Spinal cord (tissue), 10 donors: ENCODE results near the gene ARHGAP27. TPM values are rescaled to one million over a fixed set of nuclear protein-coding genes. Genes with fewer than 3 reads are reported as not detected.

Experiments used
- DNase-seq, 6 donors: peaks; one replicate each; pipeline versions ENCODE4 v3.0.0 to v3.0.0-alpha.2; 2013 to 2015; ENCODE audit warnings: low spot score in 6 of 6, low read depth in 4 of 6
- H3K27ac ChIP-seq: one replicate; pipeline ENCODE4 v1.5.1; 2013; ENCODE audit warnings: low read depth, low read length, control low read depth
- H3K27me3 ChIP-seq: one replicate; pipeline ENCODE4 v1.6.1; 2013; ENCODE audit warnings: low read length; ENCODE audit not compliant: control insufficient read depth, insufficient read depth
- H3K36me3 ChIP-seq: one replicate; pipeline ENCODE4 v1.6.1; 2013; ENCODE audit warnings: low read length; ENCODE audit not compliant: control insufficient read depth, insufficient read depth
- H3K4me1 ChIP-seq: one replicate; pipeline ENCODE4 v1.6.1; 2013; ENCODE audit warnings: low read length; ENCODE audit not compliant: control insufficient read depth, insufficient read depth
- H3K4me3 ChIP-seq: one replicate; pipeline ENCODE4 v1.5.1; 2013; ENCODE audit warnings: low read depth, low read length, control low read depth
- H3K9me3 ChIP-seq: one replicate; pipeline ENCODE4 v1.6.1; 2013; ENCODE audit warnings: low read length; ENCODE audit not compliant: control insufficient read depth, insufficient read depth
- WGBS: methylation state at CpG from one replicate; pipeline ENCODE4 v1.1.5; 2013; ENCODE audit warnings: missing lambda C conversion rate; ENCODE audit not compliant: insufficient coverage; 5-methylcytosine and 5-hydroxymethylcytosine counted together
- polyA plus RNA-seq, 2 donors: library from polyadenylated mRNA; unstranded; fragments of 120-200 nt; gene quantifications; one replicate each; pipeline ENCODE4 v1.2.1, GENCODE V29; 2013; ENCODE audit not compliant: insufficient read length in 2 of 2
- total RNA-seq, 2 donors: library from RNA; depleted of rRNA in 1 of 2; stranded (reverse); fragments of 120-200 nt in 1 of 2; fragments of >200 nt in 1 of 2; gene quantifications; one replicate each; pipeline versions ENCODE4 v1.2.3 to v1.2.4, GENCODE V29; 2013 to 2014
- donor health status: healthy.

The ARHGAP27 gene
- total and polyA plus RNA-seq, 4 donors, result 6.9 to 17.5 (median 11.9) TPM

DNA sequence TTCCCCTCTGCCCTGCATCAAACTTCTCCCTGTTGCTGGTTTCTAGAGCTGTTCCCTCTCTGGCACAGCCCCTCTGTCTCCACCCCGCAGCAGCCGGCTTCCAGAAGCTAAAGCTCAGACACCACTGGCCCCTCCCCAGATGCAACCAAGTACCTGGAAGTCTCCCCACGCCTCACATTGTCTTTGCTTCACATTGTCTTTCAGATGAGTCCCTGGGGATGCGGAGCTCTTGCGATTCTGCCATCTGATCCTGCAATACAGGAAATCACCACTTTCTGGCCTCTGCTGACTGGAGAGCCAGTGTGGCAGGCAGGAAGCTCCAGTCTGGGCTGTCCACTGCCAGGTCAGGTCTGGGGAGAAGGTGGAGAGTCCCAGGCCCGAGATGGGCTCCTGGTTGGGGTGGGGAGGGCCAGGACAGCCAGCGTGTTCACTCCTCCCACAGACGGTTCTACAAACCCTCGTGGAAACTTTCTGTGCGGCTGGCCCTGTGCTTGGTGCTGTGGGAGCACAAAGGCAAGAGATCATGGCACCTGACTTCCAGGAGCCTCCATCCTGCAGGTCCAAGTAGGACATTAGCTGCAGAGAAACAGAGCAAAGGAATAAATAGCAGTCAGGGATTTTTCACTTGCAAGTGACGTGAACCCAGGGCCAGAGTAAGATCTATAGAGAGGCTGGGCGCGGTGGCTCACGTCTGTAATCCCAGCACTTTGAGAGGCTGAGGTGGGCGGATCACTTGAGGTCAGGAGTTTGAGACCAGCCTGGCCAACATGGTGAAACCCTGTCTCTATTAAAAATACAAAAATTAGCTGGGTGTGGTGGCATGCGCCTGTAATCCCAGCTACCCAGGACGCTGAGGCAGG is 67.9 kb downstream of the ARHGAP27 start:
- Histone ChIP-seq H3K9me3 (no peaks in the 10 kb centered on the region), H3K4me3 (no peak overlapping the region), H3K36me3 (no peaks in the 10 kb centered on the region), H3K27me3 (no peaks in the 10 kb centered on the region), H3K4me1 (peaks cover 6% of the 10 kb centered on the region), H3K27ac (no peak overlapping the region)
- peak in 1 of 6 donors; percentile 41 for DNase-seq
- WGBS, result 34% methylated on average over 11 of the region's 17 CpGs

DNA sequence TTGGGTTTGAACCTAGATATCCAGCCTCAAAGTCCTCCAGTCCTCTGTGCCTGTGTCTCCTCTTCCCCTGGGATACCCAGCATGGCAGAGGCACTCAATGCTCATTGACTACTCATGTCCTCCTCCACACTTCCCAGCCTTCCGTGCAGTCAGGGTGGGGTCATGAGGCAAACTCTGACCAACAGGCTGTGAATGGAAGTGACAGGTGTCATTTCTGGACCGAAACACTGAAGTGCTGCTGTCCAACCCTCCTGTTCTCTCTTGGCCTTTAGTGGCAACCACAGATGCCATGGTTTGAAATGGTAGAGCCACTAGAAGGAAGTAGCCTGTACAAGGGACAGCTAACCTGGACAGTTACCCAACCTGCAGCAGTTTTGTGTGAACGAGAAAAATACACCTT is 69.2 kb downstream of the ARHGAP27 start:
- Histone ChIP-seq H3K27me3 (no peaks in the 10 kb centered on the region), H3K27ac (no peak overlapping the region), H3K4me3 (no peak overlapping the region), H3K4me1 (peaks cover 6% of the 10 kb centered on the region), H3K9me3 (no peaks in the 10 kb centered on the region), H3K36me3 (no peaks in the 10 kb centered on the region)
- WGBS, result 100% methylated on average over 1 of the region's 3 CpGs
- no peak for DNase-seq

DNA sequence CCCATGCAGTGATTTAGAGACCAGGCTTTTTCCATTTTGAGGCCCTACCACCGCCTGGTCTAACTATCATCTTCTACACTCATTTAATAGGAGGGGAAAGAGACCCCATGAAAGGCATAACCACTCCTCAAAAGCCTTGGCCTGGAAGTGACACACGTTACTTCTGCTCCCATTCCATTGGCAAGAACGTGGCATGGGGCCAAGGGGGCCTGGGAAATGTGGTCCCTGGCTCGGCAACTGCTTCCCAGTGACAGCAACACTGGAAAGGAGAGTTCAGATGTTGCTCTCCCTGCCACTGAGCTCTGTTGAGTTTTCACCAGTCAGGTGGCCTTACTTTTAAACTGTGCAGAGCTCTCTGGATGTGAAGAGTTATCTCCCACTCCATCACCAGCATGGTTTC is 70.7 kb downstream of the ARHGAP27 start:
- DNase-seq, result no peak

DNA sequence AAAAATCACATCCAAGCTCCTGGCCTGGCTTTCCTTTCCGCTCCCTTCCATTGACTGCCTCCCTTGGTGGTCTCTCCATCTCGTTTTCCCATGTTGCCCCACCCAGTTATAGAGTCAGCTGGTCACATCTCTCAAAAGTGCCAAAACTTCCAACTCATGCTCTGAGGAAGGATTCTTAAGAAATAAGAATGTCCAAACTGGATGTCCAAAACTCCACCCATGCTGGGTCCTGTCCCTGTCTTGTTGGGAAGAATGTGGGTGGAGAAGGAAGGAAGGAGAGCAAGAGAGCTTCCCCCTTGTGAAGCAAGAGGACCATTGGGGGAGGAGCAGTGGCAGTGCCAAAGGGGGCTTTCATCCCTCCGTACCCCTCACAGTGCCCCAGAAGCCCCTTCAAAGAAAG is 71.2 kb downstream of the ARHGAP27 start:
- no peaks in the 10 kb centered on the region for H3K27me3 ChIP-seq
- H3K9me3 ChIP-seq, result no peaks in the 10 kb centered on the region
- no peak for DNase-seq
- no peak overlapping the region for H3K27ac ChIP-seq
- peaks cover 6% of the 10 kb centered on the region for H3K4me1 ChIP-seq
- no CpG with 5 or more reads among the region's 3 CpGs for WGBS
- H3K36me3 ChIP-seq, result no peaks in the 10 kb centered on the region
- H3K4me3 ChIP-seq, result no peak overlapping the region

More for the DNA sequence above, 70.7 kb downstream of the ARHGAP27 start:
- Histone ChIP-seq H3K36me3 (no peaks in the 10 kb centered on the region), H3K27me3 (no peaks in the 10 kb centered on the region), H3K27ac (no peak overlapping the region), H3K4me3 (no peak overlapping the region), H3K4me1 (peaks cover 6% of the 10 kb centered on the region), H3K9me3 (no peaks in the 10 kb centered on the region)
- 44% methylated on average over 3 of the region's 4 CpGs for WGBS

DNA sequence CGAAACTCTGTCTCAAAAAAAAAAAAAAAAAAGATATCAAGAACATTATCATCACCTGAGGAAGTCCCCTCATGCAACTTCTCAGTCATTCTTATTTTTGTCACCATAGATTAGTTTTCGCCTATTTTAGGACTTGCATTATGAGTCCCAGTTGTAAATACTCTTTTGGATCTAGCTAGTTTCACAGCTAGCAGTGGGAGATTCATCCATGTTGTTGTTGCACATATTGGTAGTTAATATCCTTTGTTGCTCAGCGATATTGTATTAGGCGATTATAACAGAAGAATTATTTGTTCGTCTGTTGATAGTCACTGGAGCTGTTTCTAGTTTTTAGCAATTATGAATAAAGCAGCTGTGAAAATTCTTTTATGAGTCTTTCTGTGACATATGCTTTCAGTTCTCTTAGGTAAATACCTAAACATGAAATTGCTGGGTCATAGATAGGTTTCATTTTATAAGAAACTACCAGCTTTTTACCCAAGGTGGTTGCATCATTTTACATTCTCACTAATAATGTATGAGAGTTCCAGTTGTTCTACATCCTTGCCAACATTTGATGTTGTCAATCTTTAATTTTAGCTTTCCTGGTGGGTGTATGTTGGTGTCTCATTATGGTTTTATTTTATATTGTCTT is 75.2 kb downstream of the ARHGAP27 start:
- DNase-seq, result no peak
- no peaks in the 10 kb centered on the region for H3K36me3 ChIP-seq
- H3K9me3 ChIP-seq, result no peaks in the 10 kb centered on the region
- WGBS, result 100% methylated on average over 1 of the region's 5 CpGs
- no peaks in the 10 kb centered on the region for H3K27me3 ChIP-seq
- H3K4me3 ChIP-seq, result no peak overlapping the region
- no peak overlapping the region for H3K27ac ChIP-seq
- no peaks in the 10 kb centered on the region for H3K4me1 ChIP-seq

DNA sequence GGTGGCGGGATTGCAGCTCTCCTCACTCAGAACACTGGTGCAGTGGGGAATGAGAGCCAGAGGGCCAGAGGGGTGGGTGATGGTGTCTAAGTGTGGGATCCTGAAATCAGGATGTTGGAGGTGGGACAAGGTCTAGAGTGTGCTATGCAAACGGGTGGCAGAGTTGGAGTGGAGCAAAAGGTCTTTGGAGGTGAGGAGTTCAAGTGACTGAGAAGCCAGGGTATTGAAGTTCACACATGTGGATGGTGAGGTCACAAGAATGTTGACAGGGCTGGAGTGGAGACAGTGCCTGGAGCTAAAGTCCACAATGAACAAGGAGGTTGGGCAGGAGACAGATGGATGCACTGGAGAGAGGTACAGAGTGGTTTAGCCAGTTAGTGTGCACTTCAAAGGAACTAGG is 77.6 kb downstream of the ARHGAP27 start:
- H3K4me1 ChIP-seq, result no peaks in the 10 kb centered on the region
- no peak overlapping the region for H3K4me3 ChIP-seq
- H3K9me3 ChIP-seq, result peaks cover 3% of the 10 kb centered on the region
- no peak for DNase-seq
- no peaks in the 10 kb centered on the region for H3K27me3 ChIP-seq
- H3K27ac ChIP-seq, result no peak overlapping the region
- WGBS, result 81% methylated on average over 2 of the region's 2 CpGs
- H3K36me3 ChIP-seq, result no peaks in the 10 kb centered on the region

DNA sequence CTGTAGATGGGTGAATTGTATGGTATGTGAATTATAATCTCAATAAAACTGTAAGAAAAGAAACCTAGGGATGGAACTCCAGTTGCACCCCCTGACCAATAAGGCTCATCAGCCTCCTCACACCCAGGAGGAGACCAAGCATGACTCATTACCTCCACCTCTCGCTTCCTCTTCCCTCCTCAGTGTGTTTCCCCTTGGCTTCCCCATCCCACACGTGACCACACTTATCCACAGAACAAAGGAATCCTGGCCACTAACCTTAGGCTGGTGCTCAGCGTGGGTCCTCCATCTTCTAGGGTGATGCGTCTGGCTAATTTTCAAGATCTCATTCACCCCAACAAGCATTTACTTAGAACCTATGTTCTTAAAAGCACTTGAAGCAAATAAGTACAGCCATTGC is 79.6 kb downstream of the ARHGAP27 start:
- Histone ChIP-seq H3K27me3 (no peaks in the 10 kb centered on the region), H3K4me3 (no peak overlapping the region), H3K9me3 (peaks cover 3% of the 10 kb centered on the region), H3K36me3 (no peaks in the 10 kb centered on the region), H3K4me1 (no peaks in the 10 kb centered on the region), H3K27ac (no peak overlapping the region)
- no peak for DNase-seq
- 88% methylated on average over 4 of the region's 4 CpGs for WGBS

DNA sequence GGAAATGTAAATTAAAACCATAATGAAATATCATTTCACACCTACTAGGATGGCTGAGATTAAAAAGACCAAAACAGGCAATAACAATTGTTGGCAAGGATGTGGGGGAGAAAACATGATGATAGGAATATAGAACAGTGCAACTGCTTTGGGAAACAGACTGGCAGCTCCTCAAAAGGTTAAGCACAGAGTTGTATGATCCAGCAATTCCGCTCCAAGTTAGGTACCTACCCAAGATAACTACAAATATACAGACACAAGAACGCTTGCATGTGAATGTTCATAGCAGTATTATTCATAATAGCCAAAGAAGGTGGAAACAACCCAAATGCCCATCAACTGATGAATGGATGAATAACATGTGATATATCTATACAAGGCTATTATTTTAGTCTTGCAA is 80.8 kb downstream of the ARHGAP27 start:
- Histone ChIP-seq H3K9me3 (peaks cover 3% of the 10 kb centered on the region), H3K27me3 (no peaks in the 10 kb centered on the region), H3K4me3 (no peak overlapping the region), H3K4me1 (no peaks in the 10 kb centered on the region), H3K36me3 (no peaks in the 10 kb centered on the region), H3K27ac (no peak overlapping the region)
- DNase-seq, result no peak
- WGBS, result no CpG with 5 or more reads among the region's 2 CpGs

DNA sequence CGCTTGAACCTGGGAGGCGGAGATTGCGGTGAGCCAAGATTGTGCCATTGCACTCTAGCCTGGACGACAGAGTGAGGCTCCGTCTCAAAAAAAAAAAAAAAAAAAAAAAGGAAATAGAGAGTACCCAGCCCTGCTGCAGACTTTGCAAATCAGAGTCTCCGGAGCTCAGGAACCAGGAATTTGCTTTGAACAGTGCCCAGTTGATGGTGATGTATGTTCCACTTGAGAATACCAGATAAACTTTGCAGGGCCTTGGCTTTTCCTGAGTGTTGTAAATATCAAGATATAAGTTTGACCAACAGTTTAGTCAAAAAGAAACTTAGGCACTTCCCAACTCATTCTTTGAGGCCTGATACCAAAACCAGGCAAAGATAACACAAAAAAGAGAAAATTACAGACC is 85.2 kb downstream of the ARHGAP27 start:
- no peaks in the 10 kb centered on the region for H3K4me1 ChIP-seq
- 91% methylated on average over 4 of the region's 6 CpGs for WGBS
- DNase-seq, result no peak
- H3K27me3 ChIP-seq, result no peaks in the 10 kb centered on the region
- H3K36me3 ChIP-seq, result no peaks in the 10 kb centered on the region
- H3K4me3 ChIP-seq, result no peak overlapping the region
- peaks cover 3% of the 10 kb centered on the region for H3K9me3 ChIP-seq
- no peak overlapping the region for H3K27ac ChIP-seq
